ENCODE results near the gene BCAS3. TPM values are rescaled to one million over a fixed set of nuclear protein-coding genes. Genes with fewer than 3 reads are reported as not detected.

Gene BCAS3
- 10 to 100 TPM; 35.5 to 41.4 TPM for total RNA-seq
- 10 to 100 TPM; 25.7 to 32.8 (median 26.6) TPM for polyA plus RNA-seq
- 9.2 to 44.3 (median 40.1) reads per million in 6 experiments for total RNA-seq

- Mint-ChIP-seq H3K4me3 (peak within 1 kb of the TSS; percentile 92 to 100 (median 97)), H3K27me3 (no peaks in the 10 kb centered on the region), H3K36me3 (peaks cover 0 to 14% (median 0%) of the 10 kb centered on the region in 3 donors), H3K4me1 (peaks cover 11 to 29% (median 24%) of the 10 kb centered on the region in 4 donors), H3K27ac (peak within 1 kb of the TSS; percentile 88 to 100 (median 97)), H3K9me3 (peaks cover 0 to 3% (median 0%) of the 10 kb centered on the region in 9 donors)
- DNase-seq (peak; percentile 87 to 98 (median 96)), ATAC-seq (peak; percentile 93 to 95)
- POLR2A ChIA-PET, result interaction anchor here (0.6 to 2.0 kb wide), 9 partner anchors 8 to 1467 kb away, joined by 3 to 20 read pairs (median 4); partner anchors contain the start of genes APPBP2, PPM1D, SMG8 and USP32
Observed at GRCh38 chr17:60677308-60678117, at the start of gene BCAS3. TSS of gene BCAS3 (plus strand) at chr17:60677851.

- H3K9me3 Mint-ChIP-seq, result no peaks in the 10 kb centered on the region
- H3K27me3 Mint-ChIP-seq, result no peaks in the 10 kb centered on the region
- H3K4me1 Mint-ChIP-seq, result peaks cover 5 to 10% (median 7%) of the 10 kb centered on the region in 4 donors
- peaks cover 0 to 37% (median 0%) of the 10 kb centered on the region in 3 donors for H3K36me3 Mint-ChIP-seq
- POLR2A ChIA-PET, result no interaction called here
- ATAC-seq (no peak), DNase-seq (no peak)
- H3K27ac Mint-ChIP-seq, result peak overlapping the region in 2 of 10 donors; percentile 63 to 81
- H3K4me3 Mint-ChIP-seq, result no peak overlapping the region
Observed at GRCh38 chr17:60628252-60628889, 49.3 kb upstream of the BCAS3 start.

- DNase-seq (no peak), ATAC-seq (no peak)
- Mint-ChIP-seq H3K27ac (peak overlapping the region in 2 of 10 donors; percentile 11 to 15), H3K9me3 (no peaks in the 10 kb centered on the region), H3K4me1 (peaks cover 4 to 10% (median 7%) of the 10 kb centered on the region in 4 donors), H3K27me3 (no peaks in the 10 kb centered on the region), H3K36me3 (peaks cover 0 to 38% (median 0%) of the 10 kb centered on the region in 3 donors), H3K4me3 (no peak overlapping the region)
- POLR2A ChIA-PET, result no interaction called here
Observed at GRCh38 chr17:60629120-60629519, 48.5 kb upstream of the BCAS3 start.

GRCh38 chr17:60630352-60630751 is 47.3 kb upstream of the BCAS3 start:
- Mint-ChIP-seq H3K27me3 (no peaks in the 10 kb centered on the region), H3K9me3 (no peaks in the 10 kb centered on the region), H3K4me1 (peaks cover 4 to 10% (median 7%) of the 10 kb centered on the region in 4 donors), H3K4me3 (no peak overlapping the region), H3K27ac (peak overlapping the region in 7 of 10 donors; percentile 37 to 86 (median 71)), H3K36me3 (peaks cover 0 to 39% (median 4%) of the 10 kb centered on the region in 3 donors)
- DNase-seq (no peak), ATAC-seq (no peak)
- POLR2A ChIA-PET, result no interaction called here

GRCh38 chr17:60631119-60631518 is 46.5 kb upstream of the BCAS3 start:
- H3K36me3 Mint-ChIP-seq, result peaks cover 0 to 42% (median 4%) of the 10 kb centered on the region in 3 donors
- H3K9me3 Mint-ChIP-seq, result no peaks in the 10 kb centered on the region
- H3K4me3 Mint-ChIP-seq, result no peak overlapping the region
- peaks cover 4 to 10% (median 7%) of the 10 kb centered on the region in 4 donors for H3K4me1 Mint-ChIP-seq
- POLR2A ChIA-PET, result no interaction called here
- ATAC-seq (no peak), DNase-seq (no peak)
- no peaks in the 10 kb centered on the region for H3K27me3 Mint-ChIP-seq
- peak overlapping the region in 9 of 10 donors; percentile 25 to 86 (median 56) for H3K27ac Mint-ChIP-seq

- no peak for DNase-seq
- ATAC-seq, result no peak
- H3K36me3 Mint-ChIP-seq, result peaks cover 0 to 64% (median 4%) of the 10 kb centered on the region in 3 donors
- no peak overlapping the region for H3K4me3 Mint-ChIP-seq
- H3K27me3 Mint-ChIP-seq, result no peaks in the 10 kb centered on the region
- no peaks in the 10 kb centered on the region for H3K9me3 Mint-ChIP-seq
- peak overlapping the region in 6 of 10 donors; percentile 2 to 45 (median 28) for H3K27ac Mint-ChIP-seq
- peaks cover 0 to 6% (median 3%) of the 10 kb centered on the region in 4 donors for H3K4me1 Mint-ChIP-seq
- POLR2A ChIA-PET, result interaction anchor here (1.0 kb wide), 1 partner anchor 36 kb away, joined by 3 read pairs; no protein-coding TSS in a partner anchor
Observed at GRCh38 chr17:60637683-60638082, 40.0 kb upstream of the BCAS3 start.

- Mint-ChIP-seq H3K27me3 (no peaks in the 10 kb centered on the region), H3K4me3 (no peak overlapping the region), H3K27ac (no peak overlapping the region), H3K9me3 (no peaks in the 10 kb centered on the region), H3K4me1 (peaks cover 0 to 7% (median 3%) of the 10 kb centered on the region in 4 donors), H3K36me3 (peaks cover 0 to 62% (median 4%) of the 10 kb centered on the region in 3 donors)
- DNase-seq (no peak), ATAC-seq (no peak)
- POLR2A ChIA-PET, result interaction anchor here (0.7 kb wide), 1 partner anchor 66 kb away, joined by 3 read pairs; no protein-coding TSS in a partner anchor
Observed at GRCh38 chr17:60639019-60639330, 38.7 kb upstream of the BCAS3 start.

GRCh38 chr17:60640503-60640902 is 37.1 kb upstream of the BCAS3 start:
- no peak for ATAC-seq
- Mint-ChIP-seq H3K4me3 (no peak overlapping the region), H3K36me3 (peaks cover 0 to 53% (median 0%) of the 10 kb centered on the region in 3 donors), H3K27me3 (no peaks in the 10 kb centered on the region), H3K9me3 (no peaks in the 10 kb centered on the region), H3K27ac (no peak overlapping the region), H3K4me1 (peaks cover 0 to 7% (median 3%) of the 10 kb centered on the region in 4 donors)
- POLR2A ChIA-PET, result no interaction called here
- no peak for DNase-seq

- no peak for DNase-seq
- H3K27ac Mint-ChIP-seq, result peak overlapping the region in 1 of 10 donors; percentile 6
- no peak overlapping the region for H3K4me3 Mint-ChIP-seq
- POLR2A ChIA-PET, result no interaction called here
- no peaks in the 10 kb centered on the region for H3K9me3 Mint-ChIP-seq
- peaks cover 0 to 47% (median 0%) of the 10 kb centered on the region in 3 donors for H3K36me3 Mint-ChIP-seq
- peaks cover 2 to 9% (median 6%) of the 10 kb centered on the region in 4 donors for H3K4me1 Mint-ChIP-seq
- H3K27me3 Mint-ChIP-seq, result no peaks in the 10 kb centered on the region
- no peak for ATAC-seq
Observed at GRCh38 chr17:60641126-60641525, 36.5 kb upstream of the BCAS3 start.

GRCh38 chr17:60641810-60642220 is 35.8 kb upstream of the BCAS3 start:
- POLR2A ChIA-PET, result no interaction called here
- DNase-seq, result peak in 9 of 10 donors; percentile 8 to 66 (median 43)
- peaks cover 0 to 43% (median 0%) of the 10 kb centered on the region in 3 donors for H3K36me3 Mint-ChIP-seq
- H3K4me1 Mint-ChIP-seq, result peaks cover 4 to 16% (median 12%) of the 10 kb centered on the region in 4 donors
- H3K9me3 Mint-ChIP-seq, result no peaks in the 10 kb centered on the region
- ATAC-seq, result peak; percentile 35 to 53
- no peaks in the 10 kb centered on the region for H3K27me3 Mint-ChIP-seq
- no peak overlapping the region for H3K4me3 Mint-ChIP-seq
- H3K27ac Mint-ChIP-seq, result peak overlapping the region in 1 of 10 donors; percentile 58

GRCh38 chr17:60645918-60646523 is 31.6 kb upstream of the BCAS3 start:
- DNase-seq (no peak), ATAC-seq (no peak)
- POLR2A ChIA-PET, result no interaction called here
- Mint-ChIP-seq H3K36me3 (peaks cover 7 to 49% (median 11%) of the 10 kb centered on the region in 3 donors), H3K27ac (peak overlapping the region in 4 of 10 donors; percentile 4 to 83 (median 34)), H3K4me1 (peaks cover 4 to 20% (median 12%) of the 10 kb centered on the region in 4 donors), H3K4me3 (no peak overlapping the region), H3K27me3 (no peaks in the 10 kb centered on the region), H3K9me3 (no peaks in the 10 kb centered on the region)

- Mint-ChIP-seq H3K4me1 (peaks cover 4 to 19% (median 12%) of the 10 kb centered on the region in 4 donors), H3K36me3 (peaks cover 8 to 48% (median 13%) of the 10 kb centered on the region in 3 donors), H3K27me3 (no peaks in the 10 kb centered on the region), H3K4me3 (no peak overlapping the region), H3K9me3 (no peaks in the 10 kb centered on the region), H3K27ac (peak overlapping the region in 4 of 10 donors; percentile 4 to 30 (median 16))
- no peak for DNase-seq
- POLR2A ChIA-PET, result no interaction called here
- ATAC-seq, result no peak
Observed at GRCh38 chr17:60646701-60647100, 30.9 kb upstream of the BCAS3 start.

Measured in naive thymus-derived CD8-positive, alpha-beta T cell (primary cell).